ENCODE results near the gene DNAI7. TPM values are rescaled to one million over a fixed set of nuclear protein-coding genes. Genes with fewer than 3 reads are reported as not detected.

The DNAI7 gene
- total RNA-seq, 1 experiment from 2014 or later = 0.52 TPM

DNA sequence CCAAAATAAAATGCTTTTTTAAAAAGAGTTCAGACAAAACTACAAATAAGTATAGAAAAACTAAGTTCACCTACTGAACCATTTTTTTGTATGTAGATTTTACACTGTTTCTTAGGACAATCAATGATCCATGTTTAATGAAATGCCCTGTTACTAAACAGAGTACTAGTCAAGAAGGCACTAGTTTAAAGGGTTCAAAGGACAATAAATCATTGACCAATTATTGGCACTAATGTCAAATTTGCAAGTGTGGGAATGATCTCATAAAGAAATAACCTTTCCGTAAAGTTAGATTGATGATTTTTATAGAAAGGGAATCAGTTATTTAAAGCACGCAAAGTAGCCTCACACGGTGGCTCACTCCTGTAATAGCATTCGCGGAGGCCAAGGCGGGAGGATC, 4.2 kb downstream of the DNAI7 start:
- no peak overlapping the region for H2AFZ ChIP-seq (ENCODE audit: low read depth, low read length, poor library complexity, severe bottlenecking)
- TF ChIP-seq, protein P1, sequence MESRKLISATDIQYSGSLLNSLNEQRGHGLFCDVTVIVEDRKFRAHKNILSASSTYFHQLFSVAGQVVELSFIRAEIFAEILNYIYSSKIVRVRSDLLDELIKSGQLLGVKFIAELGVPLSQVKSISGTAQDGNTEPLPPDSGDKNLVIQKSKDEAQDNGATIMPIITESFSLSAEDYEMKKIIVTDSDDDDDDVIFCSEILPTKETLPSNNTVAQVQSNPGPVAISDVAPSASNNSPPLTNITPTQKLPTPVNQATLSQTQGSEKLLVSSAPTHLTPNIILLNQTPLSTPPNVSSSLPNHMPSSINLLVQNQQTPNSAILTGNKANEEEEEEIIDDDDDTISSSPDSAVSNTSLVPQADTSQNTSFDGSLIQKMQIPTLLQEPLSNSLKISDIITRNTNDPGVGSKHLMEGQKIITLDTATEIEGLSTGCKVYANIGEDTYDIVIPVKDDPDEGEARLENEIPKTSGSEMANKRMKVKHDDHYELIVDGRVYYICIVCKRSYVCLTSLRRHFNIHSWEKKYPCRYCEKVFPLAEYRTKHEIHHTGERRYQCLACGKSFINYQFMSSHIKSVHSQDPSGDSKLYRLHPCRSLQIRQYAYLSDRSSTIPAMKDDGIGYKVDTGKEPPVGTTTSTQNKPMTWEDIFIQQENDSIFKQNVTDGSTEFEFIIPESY (IDR thresholded peaks at IDR 0.05; ENCODE audit: extremely low read depth, insufficient replicate concordance, low read length) = no peak
- no peak for TF ChIP-seq ZNF274 (IDR thresholded peaks at IDR 0.05; ENCODE audit: low read depth, low read length)
- no peak for TF ChIP-seq ELF1 (IDR thresholded peaks at IDR 0.05; ENCODE audit: borderline replicate concordance, low read depth)
- TF ChIP-seq RAD21 (IDR thresholded peaks at IDR 0.05; ENCODE audit: low read depth) = no peak
- no peak for TF ChIP-seq POLR2AphosphoS5 (IDR thresholded peaks at IDR 0.05; ENCODE audit: low read depth, low read length)
- TF ChIP-seq, protein P2, sequence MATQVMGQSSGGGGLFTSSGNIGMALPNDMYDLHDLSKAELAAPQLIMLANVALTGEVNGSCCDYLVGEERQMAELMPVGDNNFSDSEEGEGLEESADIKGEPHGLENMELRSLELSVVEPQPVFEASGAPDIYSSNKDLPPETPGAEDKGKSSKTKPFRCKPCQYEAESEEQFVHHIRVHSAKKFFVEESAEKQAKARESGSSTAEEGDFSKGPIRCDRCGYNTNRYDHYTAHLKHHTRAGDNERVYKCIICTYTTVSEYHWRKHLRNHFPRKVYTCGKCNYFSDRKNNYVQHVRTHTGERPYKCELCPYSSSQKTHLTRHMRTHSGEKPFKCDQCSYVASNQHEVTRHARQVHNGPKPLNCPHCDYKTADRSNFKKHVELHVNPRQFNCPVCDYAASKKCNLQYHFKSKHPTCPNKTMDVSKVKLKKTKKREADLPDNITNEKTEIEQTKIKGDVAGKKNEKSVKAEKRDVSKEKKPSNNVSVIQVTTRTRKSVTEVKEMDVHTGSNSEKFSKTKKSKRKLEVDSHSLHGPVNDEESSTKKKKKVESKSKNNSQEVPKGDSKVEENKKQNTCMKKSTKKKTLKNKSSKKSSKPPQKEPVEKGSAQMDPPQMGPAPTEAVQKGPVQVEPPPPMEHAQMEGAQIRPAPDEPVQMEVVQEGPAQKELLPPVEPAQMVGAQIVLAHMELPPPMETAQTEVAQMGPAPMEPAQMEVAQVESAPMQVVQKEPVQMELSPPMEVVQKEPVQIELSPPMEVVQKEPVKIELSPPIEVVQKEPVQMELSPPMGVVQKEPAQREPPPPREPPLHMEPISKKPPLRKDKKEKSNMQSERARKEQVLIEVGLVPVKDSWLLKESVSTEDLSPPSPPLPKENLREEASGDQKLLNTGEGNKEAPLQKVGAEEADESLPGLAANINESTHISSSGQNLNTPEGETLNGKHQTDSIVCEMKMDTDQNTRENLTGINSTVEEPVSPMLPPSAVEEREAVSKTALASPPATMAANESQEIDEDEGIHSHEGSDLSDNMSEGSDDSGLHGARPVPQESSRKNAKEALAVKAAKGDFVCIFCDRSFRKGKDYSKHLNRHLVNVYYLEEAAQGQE (IDR thresholded peaks at IDR 0.05; ENCODE audit: low read depth) = no peak
- no peak for TF ChIP-seq YY1 (IDR thresholded peaks at IDR 0.05; ENCODE audit: extremely low read depth, insufficient replicate concordance, low read depth, low read length)
- TF ChIP-seq SIN3A (IDR thresholded peaks at IDR 0.05; ENCODE audit: low read depth) = no peak
- no peak for TF ChIP-seq EZH2 (IDR thresholded peaks at IDR 0.05)
- no peak for TF ChIP-seq FOSL1 (IDR thresholded peaks at IDR 0.05; ENCODE audit: low read depth)
- TF ChIP-seq SRF (IDR thresholded peaks at IDR 0.05; ENCODE audit: low read depth) = no peak
- TF ChIP-seq ZFX (IDR thresholded peaks at IDR 0.05) = no peak
- TF ChIP-seq, protein P3, sequence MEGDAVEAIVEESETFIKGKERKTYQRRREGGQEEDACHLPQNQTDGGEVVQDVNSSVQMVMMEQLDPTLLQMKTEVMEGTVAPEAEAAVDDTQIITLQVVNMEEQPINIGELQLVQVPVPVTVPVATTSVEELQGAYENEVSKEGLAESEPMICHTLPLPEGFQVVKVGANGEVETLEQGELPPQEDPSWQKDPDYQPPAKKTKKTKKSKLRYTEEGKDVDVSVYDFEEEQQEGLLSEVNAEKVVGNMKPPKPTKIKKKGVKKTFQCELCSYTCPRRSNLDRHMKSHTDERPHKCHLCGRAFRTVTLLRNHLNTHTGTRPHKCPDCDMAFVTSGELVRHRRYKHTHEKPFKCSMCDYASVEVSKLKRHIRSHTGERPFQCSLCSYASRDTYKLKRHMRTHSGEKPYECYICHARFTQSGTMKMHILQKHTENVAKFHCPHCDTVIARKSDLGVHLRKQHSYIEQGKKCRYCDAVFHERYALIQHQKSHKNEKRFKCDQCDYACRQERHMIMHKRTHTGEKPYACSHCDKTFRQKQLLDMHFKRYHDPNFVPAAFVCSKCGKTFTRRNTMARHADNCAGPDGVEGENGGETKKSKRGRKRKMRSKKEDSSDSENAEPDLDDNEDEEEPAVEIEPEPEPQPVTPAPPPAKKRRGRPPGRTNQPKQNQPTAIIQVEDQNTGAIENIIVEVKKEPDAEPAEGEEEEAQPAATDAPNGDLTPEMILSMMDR (IDR thresholded peaks at IDR 0.05 in 2 of 3, conservative IDR thresholded peaks at IDR 0.05 in 1 of 3; ENCODE audit: borderline replicate concordance in 1 of 3, insufficient read depth in 1 of 3, low read depth in 2 of 3, low read length in 2 of 3) = no peak
- TF ChIP-seq JUND (IDR thresholded peaks at IDR 0.05) = no peak
- TF ChIP-seq SP1 (IDR thresholded peaks at IDR 0.05; ENCODE audit: low read depth) = no peak
- no peak for TF ChIP-seq CBX3 (IDR thresholded peaks at IDR 0.05; ENCODE audit: low read depth)

More for the DNA sequence above, 4.2 kb downstream of the DNAI7 start:
- Histone ChIP-seq H3K4me1 (ENCODE audit: control insufficient read depth in 1 of 2, insufficient read depth in 2 of 2, low read length in 2 of 2) (peaks cover 18 to 33% of the 10 kb centered on the region in 2 experiments), H4K20me1 (ENCODE audit: insufficient read depth) (no peaks in the 10 kb centered on the region), H3K4me3 (replicated peaks in 1 of 2; ENCODE audit: low read depth in 1 of 2, low read length in 2 of 2) (no peak overlapping the region), H3K9me3 (ENCODE audit: control insufficient read depth in 1 of 2, insufficient read depth in 1 of 2, low read depth in 1 of 2, low read length in 2 of 2) (no peaks in the 10 kb centered on the region), H3K79me2 (ENCODE audit: insufficient read depth, low read length) (no peaks in the 10 kb centered on the region), H3K4me2 (ENCODE audit: low read length) (no peak overlapping the region), H3K27me3 (ENCODE audit: insufficient read depth, low read length) (no peaks in the 10 kb centered on the region), H3K27ac (ENCODE audit: low read depth, low read length) (no peak overlapping the region), H3K9ac (ENCODE audit: low read length) (no peak overlapping the region), H3K36me3 (ENCODE audit: control insufficient read depth in 1 of 2, insufficient read depth in 2 of 2, low read length in 2 of 2) (no peaks in the 10 kb centered on the region), H3K9me2 (ENCODE audit: insufficient read depth) (no peaks in the 10 kb centered on the region)
- POLR2A ChIA-PET = no interaction called here
- ATAC-seq = no peak
- intact Hi-C loops (cut with micrococcal nuclease) = no loop called here
- RAD21 ChIA-PET (ENCODE audit: low non-redundant PET in 1 of 2, low total read pairs in 2 of 2, uncharacterized antibody in 2 of 2, unreplicated experiment in 2 of 2) = no interaction called here
- no peak for DNase-seq (ENCODE audit: low read depth, low spot score)
- CTCF ChIA-PET = no interaction called here
- BruUV-seq (replicated peaks) = no TSS peak

All from HCT116 (cell line).